NB4 (cell line): ENCODE data around the gene ARMC9.

Experiments
- MAX ChIP-seq: IDR thresholded peaks from 2 replicates; pipeline ENCODE4 v1.6.1; 2011; ENCODE audit warnings: low read depth, low read length
- POLR2A ChIP-seq: IDR thresholded peaks from 2 replicates; pipeline ENCODE4 v1.6.1; 2011; ENCODE audit warnings: mild to moderate bottlenecking; ENCODE audit not compliant: insufficient read length; ENCODE audit errors: extremely low read depth
- TF ChIP-seq, protein P1 (sequence below): IDR thresholded peaks from one replicate; pipeline ENCODE4 v1.5.1; 2012; ENCODE audit warnings: low read depth, low read length

GRCh38 chr2:231379266-231380215 is 181.1 kb downstream of the ARMC9 start:
- TF ChIP-seq, protein P1, sequence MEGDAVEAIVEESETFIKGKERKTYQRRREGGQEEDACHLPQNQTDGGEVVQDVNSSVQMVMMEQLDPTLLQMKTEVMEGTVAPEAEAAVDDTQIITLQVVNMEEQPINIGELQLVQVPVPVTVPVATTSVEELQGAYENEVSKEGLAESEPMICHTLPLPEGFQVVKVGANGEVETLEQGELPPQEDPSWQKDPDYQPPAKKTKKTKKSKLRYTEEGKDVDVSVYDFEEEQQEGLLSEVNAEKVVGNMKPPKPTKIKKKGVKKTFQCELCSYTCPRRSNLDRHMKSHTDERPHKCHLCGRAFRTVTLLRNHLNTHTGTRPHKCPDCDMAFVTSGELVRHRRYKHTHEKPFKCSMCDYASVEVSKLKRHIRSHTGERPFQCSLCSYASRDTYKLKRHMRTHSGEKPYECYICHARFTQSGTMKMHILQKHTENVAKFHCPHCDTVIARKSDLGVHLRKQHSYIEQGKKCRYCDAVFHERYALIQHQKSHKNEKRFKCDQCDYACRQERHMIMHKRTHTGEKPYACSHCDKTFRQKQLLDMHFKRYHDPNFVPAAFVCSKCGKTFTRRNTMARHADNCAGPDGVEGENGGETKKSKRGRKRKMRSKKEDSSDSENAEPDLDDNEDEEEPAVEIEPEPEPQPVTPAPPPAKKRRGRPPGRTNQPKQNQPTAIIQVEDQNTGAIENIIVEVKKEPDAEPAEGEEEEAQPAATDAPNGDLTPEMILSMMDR: no peak
- no peak for TF ChIP-seq POLR2A
- no peak for TF ChIP-seq MAX
